Adipocyte (in vitro differentiated cells): ENCODE results near the gene TMEM270.
"Not testable (repeated sequence)": the region's sequence is repeated elsewhere in the genome, so short reads cannot be mapped to it uniquely, and the experiment has no call there.

Experiments used
- DNase-seq: peaks from one replicate; pipeline ENCODE4 v3.0.0-alpha.2; 2015; ENCODE audit warnings: low read depth
- H3K27me3 ChIP-seq: replicated peaks from 2 replicates; pipeline ENCODE4 v1.7.0; 2013; ENCODE audit warnings: mild to moderate bottlenecking, low read length, moderate library complexity; ENCODE audit not compliant: control insufficient read depth, insufficient read depth
- H3K36me3 ChIP-seq: 2 replicates; pipeline ENCODE4 v1.7.0; 2013; ENCODE audit warnings: low read length, mild to moderate bottlenecking, moderate library complexity; ENCODE audit not compliant: control insufficient read depth, insufficient read depth, severe bottlenecking
- H3K4me1 ChIP-seq: 2 replicates; pipeline ENCODE4 v1.7.0; 2013; ENCODE audit warnings: mild to moderate bottlenecking, low read length, moderate library complexity; ENCODE audit not compliant: control insufficient read depth, insufficient read depth
- H3K4me3 ChIP-seq: 2 replicates; pipeline ENCODE4 v1.7.0; 2013; ENCODE audit warnings: mild to moderate bottlenecking, low read length, moderate library complexity
- H3K9ac ChIP-seq: 2 replicates; pipeline ENCODE4 v1.7.0; 2013; ENCODE audit warnings: mild to moderate bottlenecking, low read length, moderate library complexity
- H3K9me3 ChIP-seq: 2 replicates; pipeline ENCODE4 v1.7.0; 2013; ENCODE audit warnings: mild to moderate bottlenecking, low read length, moderate library complexity; ENCODE audit not compliant: control insufficient read depth

Gene TMEM270, protein sequence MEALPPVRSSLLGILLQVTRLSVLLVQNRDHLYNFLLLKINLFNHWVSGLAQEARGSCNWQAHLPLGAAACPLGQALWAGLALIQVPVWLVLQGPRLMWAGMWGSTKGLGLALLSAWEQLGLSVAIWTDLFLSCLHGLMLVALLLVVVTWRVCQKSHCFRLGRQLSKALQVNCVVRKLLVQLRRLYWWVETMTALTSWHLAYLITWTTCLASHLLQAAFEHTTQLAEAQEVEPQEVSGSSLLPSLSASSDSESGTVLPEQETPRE

GRCh38 chr7:73860859-73861258, at the start of gene TMEM270:
TSS of gene TMEM270 (plus strand) at chr7:73861159. CDS start at chr7:73861195, 36 bp downstream.
- DNase-seq, result no peak
- peaks cover 3% of the 10 kb centered on the region for H3K9me3 ChIP-seq

DNA sequence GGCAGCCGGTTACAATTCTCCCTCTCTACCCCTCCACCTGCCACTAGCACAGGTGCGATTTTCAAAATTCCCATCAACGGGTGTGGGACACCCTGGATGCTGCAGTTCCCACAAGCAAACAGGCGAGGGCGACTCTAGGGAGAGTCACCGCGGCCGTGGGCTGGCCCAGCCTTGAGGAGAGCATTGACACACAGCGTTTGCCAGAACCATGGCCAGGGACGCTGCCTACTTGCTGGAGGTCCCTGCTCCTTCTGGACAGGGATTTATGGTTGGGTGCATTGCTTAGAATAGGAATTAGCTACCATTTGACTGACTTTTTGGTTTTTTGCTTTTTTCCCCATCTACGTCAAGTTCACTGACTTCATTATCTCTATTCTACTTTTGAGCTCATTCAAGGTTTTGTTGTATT, 49.2 kb upstream of the TMEM270 start:
- no peaks in the 10 kb centered on the region for H3K27me3 ChIP-seq
- no peaks in the 10 kb centered on the region for H3K36me3 ChIP-seq
- no peak overlapping the region for H3K4me3 ChIP-seq
- peak; percentile 79 for DNase-seq
- H3K9ac ChIP-seq, result no peak overlapping the region
- no peaks in the 10 kb centered on the region for H3K4me1 ChIP-seq
- H3K9me3 ChIP-seq, result no peaks in the 10 kb centered on the region

More at GRCh38 chr7:73860859-73861258, at the start of gene TMEM270:
- H3K36me3 ChIP-seq, result no peaks in the 10 kb centered on the region
- H3K9ac ChIP-seq, result no peak within 1 kb of the TSS
- H3K27me3 ChIP-seq, result no peaks in the 10 kb centered on the region
- H3K4me3 ChIP-seq, result no peak within 1 kb of the TSS
- H3K4me1 ChIP-seq, result no peaks in the 10 kb centered on the region

DNA sequence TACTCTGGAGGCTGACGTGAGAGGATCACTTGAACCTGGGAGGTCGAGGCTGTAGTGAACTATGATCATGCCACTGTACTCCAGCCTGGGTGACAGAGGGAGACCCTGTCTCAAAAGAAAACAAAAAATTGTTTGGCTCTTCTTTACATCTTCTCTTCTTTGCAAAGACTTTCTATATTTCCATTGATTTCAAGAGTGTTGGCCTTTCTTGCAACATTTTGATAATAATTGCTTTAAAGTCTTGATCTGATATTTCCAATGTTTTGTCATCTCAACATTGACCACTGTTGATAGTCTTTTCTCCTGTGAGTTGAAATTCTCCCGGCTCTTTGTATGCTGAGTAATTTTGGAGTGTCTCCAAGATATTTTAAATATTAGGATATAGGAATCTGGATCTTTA, 48.0 kb upstream of the TMEM270 start:
- H3K27me3 ChIP-seq, result no peaks in the 10 kb centered on the region
- H3K9ac ChIP-seq, result no peak overlapping the region
- no peaks in the 10 kb centered on the region for H3K9me3 ChIP-seq
- no peaks in the 10 kb centered on the region for H3K4me1 ChIP-seq
- DNase-seq, result no peak
- no peaks in the 10 kb centered on the region for H3K36me3 ChIP-seq
- no peak overlapping the region for H3K4me3 ChIP-seq

GRCh38 chr7:73815436-73815835, 45.5 kb upstream of the TMEM270 start:
- no peaks in the 10 kb centered on the region for H3K36me3 ChIP-seq
- DNase-seq, result no peak
- H3K9ac ChIP-seq, result no peak overlapping the region
- no peaks in the 10 kb centered on the region for H3K9me3 ChIP-seq
- no peaks in the 10 kb centered on the region for H3K4me1 ChIP-seq
- no peak overlapping the region for H3K4me3 ChIP-seq
- no peaks in the 10 kb centered on the region for H3K27me3 ChIP-seq

DNA sequence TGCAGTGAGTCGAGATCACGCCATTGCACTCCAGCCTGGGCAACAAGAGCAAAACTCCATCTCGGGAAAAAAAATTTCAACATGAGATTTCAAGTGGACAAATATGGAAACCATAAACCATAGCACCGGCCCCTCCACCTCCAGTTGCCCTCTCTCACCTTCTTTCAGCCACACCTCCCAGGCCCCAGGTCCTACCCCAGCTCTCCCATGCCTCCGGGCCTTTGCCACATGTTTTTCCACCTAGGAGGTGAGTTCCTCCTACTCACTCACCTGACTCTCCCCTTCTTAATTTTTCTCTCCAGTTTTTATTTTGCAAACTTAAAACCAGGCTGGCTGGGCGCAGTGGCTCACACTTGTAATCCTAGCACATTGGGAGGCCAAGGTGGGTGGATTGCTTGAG, 43.8 kb upstream of the TMEM270 start:
- H3K9ac ChIP-seq, result no peak overlapping the region
- no peak for DNase-seq
- H3K4me1 ChIP-seq, result peaks cover under 1% of the 10 kb centered on the region
- no peaks in the 10 kb centered on the region for H3K9me3 ChIP-seq
- H3K36me3 ChIP-seq, result no peaks in the 10 kb centered on the region
- no peak overlapping the region for H3K4me3 ChIP-seq
- H3K27me3 ChIP-seq, result no peaks in the 10 kb centered on the region

- Histone ChIP-seq H3K4me3 (no peak overlapping the region), H3K9ac (no peak overlapping the region), H3K27me3 (no peaks in the 10 kb centered on the region), H3K36me3 (no peaks in the 10 kb centered on the region), H3K4me1 (peaks cover 12% of the 10 kb centered on the region), H3K9me3 (no peaks in the 10 kb centered on the region)
- DNase-seq, result no peak
These were observed 40.9 kb upstream of the TMEM270 start for GRCh38 chr7:73820013-73820412.

GRCh38 chr7:73821597-73822285, 39.2 kb upstream of the TMEM270 start:
- DNase-seq, H3K9ac ChIP-seq, H3K9me3 ChIP-seq, H3K27me3 ChIP-seq, H3K36me3 ChIP-seq, H3K4me3 ChIP-seq: not testable (repeated sequence)
- peaks cover 12% of the 10 kb centered on the region for H3K4me1 ChIP-seq

GRCh38 chr7:73822319-73823173, 38.4 kb upstream of the TMEM270 start:
- Histone ChIP-seq H3K4me1 (peaks cover 12% of the 10 kb centered on the region), H3K4me3 (peak overlapping the region; percentile 56), H3K27me3 (no peaks in the 10 kb centered on the region), H3K9ac (peak overlapping the region; percentile 70), H3K36me3 (no peaks in the 10 kb centered on the region), H3K9me3 (no peaks in the 10 kb centered on the region)
- peak; percentile 90 for DNase-seq

GRCh38 chr7:73823257-73823656, 37.7 kb upstream of the TMEM270 start:
- peak overlapping the region; percentile 56 for H3K4me3 ChIP-seq
- H3K4me1 ChIP-seq, result peaks cover 15% of the 10 kb centered on the region
- no peak for DNase-seq
- no peaks in the 10 kb centered on the region for H3K27me3 ChIP-seq
- no peaks in the 10 kb centered on the region for H3K9me3 ChIP-seq
- no peaks in the 10 kb centered on the region for H3K36me3 ChIP-seq
- H3K9ac ChIP-seq, result peak overlapping the region; percentile 70

DNA sequence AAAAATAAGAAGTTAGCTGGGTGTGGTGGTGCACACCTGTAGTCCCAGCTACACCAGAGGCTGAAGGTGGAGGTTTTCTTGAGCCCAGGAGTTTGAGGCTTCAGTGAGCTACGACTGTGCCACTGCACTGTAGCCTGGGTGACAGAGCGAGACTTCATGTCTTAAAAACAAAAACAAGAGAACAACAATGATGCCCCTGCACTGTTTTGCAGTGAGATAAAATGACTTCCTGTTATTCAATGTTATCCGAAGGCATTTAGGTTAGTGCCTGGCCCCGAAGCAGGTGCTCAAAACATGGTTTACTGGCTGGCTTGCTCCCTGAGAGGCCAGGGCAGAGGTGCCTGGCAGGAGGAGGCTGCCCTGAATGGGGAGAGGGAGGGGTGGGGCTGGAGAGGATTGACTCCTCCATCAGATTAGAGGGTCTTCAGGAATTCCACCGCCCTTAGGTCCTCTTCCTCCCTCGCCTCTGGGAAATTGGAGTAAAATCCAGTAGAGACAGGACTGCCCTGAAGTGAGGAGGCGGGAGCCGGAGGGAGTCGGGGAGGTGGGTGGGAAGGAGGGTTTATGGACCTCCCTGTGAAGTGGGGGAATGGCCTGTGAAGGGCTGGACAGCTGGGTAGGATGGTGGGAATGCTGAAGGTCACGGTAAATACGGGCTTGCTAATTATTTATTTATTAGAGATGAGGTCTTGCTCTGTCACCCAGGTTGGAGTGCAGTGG, 36.9 kb upstream of the TMEM270 start:
- no peak overlapping the region for H3K9ac ChIP-seq
- H3K4me1 ChIP-seq, result peaks cover 16% of the 10 kb centered on the region
- no peaks in the 10 kb centered on the region for H3K9me3 ChIP-seq
- no peak for DNase-seq
- no peaks in the 10 kb centered on the region for H3K36me3 ChIP-seq
- H3K27me3 ChIP-seq, result no peaks in the 10 kb centered on the region
- no peak overlapping the region for H3K4me3 ChIP-seq

GRCh38 chr7:73824986-73825385, 36.0 kb upstream of the TMEM270 start:
- DNase-seq, result no peak
- Histone ChIP-seq H3K36me3 (no peaks in the 10 kb centered on the region), H3K27me3 (no peaks in the 10 kb centered on the region), H3K9ac (no peak overlapping the region), H3K9me3 (no peaks in the 10 kb centered on the region), H3K4me1 (peaks cover 16% of the 10 kb centered on the region), H3K4me3 (no peak overlapping the region)
